ENCODE results near the gene CDH22.
A peak's percentile ranks its signal among the peaks of the same experiment; 100 is the strongest.

CDH22 gene

DNA sequence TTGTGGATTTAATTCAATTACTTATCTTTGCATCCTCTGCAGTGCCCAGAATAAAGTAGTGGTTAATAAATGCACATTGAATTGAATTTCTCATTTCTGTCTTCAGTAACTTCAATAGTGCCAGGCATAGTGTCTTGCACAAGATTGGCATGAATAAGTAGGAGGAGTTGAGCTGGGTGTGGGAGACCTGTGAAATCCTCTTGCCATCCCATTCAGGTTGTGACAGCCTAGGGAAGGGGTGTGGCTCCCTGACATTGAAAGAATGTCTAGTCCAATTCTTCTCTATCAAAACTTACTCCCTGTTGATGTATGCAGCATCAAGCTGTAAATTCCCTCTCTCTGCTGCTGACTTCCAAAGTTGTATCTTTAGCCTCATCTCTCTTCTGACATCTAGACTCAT is 73.2 kb downstream of the CDH22 start:
- DNase-seq, result no peak

DNA sequence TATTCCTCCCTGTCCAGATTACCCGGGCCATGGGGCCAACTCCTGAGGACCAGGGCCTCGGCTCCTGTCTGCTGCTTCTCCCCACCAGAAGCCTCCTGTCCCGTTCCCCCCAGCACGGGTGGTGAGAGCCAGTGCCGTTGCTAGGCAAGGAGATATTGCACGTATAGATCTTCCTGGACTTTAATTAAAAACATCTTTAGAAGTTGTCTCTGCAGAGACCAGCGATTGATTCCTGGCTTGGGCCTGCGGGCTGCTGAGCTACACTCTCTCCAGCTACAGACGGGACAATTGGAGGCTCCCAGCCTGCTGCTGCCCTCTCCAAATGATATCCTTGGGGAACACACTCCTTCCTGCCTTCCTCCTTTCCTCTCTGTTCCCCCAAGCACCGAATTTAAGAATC is 74.6 kb downstream of the CDH22 start:
- no peak for DNase-seq

DNA sequence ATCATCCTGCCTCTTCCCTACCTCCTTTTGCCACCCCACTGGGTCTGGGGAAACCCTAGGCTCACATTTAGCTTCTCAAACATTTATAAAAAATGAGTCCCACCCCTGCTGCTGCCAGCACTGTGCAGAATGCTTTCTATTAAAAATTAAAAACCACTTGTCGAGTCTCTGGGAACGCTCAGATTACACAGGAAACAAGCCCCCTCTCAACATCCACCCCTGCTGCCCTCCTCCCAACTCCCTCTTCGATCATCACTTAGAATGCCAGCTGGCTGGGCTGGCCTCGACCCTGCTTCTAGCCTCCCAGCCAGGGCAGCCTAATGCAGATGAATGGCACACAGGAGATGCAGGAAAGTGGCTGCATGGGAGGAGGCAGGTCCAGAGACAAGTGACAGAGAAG is 75.8 kb downstream of the CDH22 start:
- no peak for DNase-seq

DNA sequence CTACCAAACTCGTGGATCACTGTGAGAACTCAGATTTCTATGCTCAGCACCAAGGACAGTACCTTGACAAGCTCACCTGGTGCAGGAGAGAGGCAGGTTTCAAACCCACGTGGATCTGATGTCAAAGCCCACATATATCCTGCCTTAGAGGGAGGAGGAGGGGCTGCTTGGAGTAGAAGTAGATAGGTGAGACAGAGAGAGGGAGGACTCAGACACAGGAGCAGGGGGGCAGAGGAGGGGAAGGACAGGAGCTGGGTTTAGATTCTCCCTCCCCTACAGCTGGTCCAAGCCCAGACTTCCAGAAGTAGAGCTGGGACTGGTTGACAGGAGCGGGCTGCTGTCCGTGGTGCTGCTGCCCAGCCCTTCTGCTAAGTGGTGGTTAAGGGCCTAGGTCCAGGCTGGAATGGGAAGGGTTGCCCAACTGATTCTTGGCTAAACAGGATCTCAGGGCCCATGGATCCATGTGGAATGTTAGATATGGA is 77.5 kb downstream of the CDH22 start:
- DNase-seq, result peak in 1 of 2 donors; percentile 14

DNA sequence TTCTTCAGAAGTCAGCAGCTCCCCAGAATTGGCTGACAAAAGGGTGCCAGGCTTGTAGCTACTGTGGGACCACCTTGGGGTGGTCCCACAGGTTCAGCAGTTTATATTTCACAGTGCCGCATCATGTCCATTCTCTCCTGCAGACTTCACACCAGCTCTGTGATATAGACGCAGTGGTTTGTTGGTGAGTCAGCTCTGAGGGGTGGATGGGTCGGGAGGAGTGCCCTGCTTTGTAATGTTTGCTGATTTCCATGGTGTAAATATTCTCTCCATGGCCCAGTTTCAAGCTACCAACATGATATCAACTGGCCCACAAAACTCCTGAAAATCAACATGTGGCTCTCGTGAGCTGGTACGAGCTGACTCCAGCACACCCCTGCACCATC is 78.2 kb downstream of the CDH22 start:
- DNase-seq, result no peak

DNA sequence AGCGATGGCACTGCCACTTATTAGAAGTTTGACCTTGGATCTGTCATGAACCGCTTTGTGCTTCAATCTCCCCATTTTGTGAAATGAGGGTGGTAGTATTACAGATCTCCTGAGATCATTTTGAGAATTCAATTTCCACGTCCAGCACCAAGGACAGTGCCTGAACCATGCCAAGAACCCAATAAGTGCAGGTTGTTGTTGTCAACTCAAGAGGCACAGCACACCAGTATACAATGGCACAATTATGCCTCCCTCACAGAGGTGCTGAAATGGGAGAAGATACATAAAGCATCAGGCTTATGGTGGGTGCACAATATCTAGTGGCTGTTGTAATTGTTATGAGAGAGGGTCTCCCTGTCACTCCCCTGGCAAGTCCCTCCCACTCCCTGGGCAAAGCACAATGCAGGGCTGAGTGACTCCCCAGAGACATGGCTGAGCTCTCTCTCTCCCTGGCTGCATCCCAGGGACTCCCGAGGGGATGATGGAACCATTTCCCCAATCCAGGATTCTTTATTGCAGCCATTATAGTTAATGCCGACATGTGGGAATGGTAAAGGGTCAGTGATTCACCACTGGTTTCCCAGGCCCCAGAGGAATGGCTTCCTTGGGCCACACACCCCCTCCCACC is 78.7 kb downstream of the CDH22 start:
- DNase-seq, result no peak

DNA sequence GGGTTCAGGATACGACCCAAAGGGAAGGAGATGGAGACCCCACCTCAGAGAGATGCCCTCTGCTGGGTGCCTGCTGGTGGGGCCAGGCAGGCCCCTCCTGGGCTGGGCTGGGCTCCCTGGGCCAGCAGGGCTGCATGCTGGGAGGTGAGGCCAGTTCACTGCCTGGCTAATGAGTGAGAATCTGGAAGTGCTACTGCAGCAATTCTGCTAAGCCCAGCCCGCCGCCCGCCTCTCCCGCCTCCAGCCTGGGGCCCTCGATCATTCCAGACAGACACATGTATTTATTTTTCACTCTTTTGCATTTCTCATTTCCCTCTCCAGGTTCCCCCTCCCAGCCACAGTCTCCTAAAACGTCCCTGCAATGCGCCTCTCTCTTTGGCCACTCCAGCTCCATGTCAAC is 79.6 kb downstream of the CDH22 start:
- no peak for DNase-seq

DNA sequence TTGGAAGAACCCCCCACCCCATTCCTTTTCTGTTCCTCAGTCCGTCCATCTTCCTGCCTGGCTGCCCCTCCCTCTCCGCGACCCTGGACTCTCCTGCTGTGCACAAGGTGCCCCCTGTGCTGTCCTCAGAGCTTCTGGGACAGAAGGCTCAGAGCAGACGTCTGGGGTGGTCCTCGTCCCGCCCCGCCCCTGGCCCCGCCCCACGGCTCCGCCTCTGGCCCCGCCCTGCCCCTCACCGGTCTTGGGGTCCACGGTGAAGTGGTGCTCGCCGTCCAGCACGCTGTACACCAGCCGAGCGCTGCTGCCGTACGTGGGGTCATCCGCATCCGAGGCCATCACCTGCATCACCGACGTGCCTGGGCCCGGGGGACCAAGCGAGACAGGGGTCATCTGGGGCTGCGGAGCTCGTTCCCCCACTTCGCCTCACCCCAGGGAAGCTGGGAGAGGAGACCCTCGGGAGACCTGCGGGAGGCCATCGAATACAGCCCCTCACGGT is 81.0 kb downstream of the CDH22 start:
- no peak for DNase-seq

DNA sequence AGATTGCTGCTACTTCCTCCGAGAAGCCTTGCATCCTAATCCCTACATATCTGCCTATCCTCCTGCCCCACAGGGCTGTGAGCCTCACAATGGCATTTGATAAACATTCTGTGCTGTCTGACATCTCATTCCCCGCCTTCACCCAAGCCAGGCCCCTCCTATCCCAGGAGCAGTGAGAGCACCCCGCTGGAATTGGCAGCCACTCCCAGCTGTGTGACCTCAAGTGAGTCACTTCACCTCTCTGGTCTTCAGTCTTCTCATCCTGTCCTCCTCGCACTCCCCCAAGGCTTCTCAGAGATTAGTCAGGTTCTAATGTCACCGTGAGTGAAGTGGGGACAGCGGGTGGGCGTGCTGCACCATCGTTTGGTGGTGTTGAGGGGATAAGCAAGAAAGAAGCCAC is 81.7 kb downstream of the CDH22 start:
- DNase-seq, result no peak

DNA sequence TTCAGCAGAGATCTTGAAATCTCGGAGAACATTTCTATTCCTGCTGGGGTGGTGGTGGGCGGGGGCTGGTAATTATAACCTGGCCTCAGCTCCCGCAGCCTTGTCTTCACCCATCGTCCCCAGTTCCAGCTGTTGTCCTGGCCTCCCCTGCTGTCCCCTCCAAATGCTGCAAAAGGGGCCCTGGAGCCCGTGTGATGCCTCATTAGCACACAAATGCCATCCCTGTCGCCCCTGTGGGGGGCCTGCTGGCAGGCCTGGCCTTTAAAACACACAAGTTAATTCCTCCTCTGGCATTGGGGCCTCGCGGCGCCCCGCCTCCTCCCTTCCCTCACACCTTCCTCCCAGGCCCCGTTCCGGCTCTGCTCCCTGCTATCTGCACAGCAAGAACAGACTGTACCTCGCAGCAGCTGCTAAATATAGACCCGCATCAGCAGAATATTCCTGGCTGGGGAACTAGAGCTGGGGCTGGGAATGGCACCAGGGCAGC is 85.7 kb downstream of the CDH22 start:
- DNase-seq, result no peak

DNA sequence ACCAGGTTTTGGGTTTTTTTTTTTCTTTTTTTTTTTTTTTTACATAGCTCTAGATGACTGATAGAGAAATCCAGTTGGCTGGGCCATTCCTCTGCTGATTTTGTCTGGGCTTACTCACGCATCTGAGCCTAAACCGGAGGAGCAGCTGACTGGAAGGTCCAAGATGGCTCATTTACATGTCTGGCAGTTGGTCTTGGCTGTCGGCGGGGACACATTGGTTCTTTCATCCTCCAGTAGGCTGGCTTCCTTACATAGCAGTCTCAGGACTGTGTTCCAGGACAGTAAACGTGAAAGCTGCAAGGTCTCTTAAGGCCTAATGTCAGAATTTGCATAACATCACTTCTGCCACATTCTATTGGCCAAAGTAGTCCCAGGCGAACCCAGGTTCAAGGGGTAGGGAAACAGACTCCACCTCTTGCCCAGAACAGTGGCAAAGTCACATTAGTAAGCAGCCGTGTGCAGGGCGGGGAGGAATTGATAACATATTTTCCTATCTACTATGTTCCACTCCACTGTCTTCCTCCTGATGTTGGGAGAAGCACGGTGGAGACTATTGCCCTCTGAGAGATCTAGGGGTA is 87.0 kb downstream of the CDH22 start:
- no peak for DNase-seq

DNA sequence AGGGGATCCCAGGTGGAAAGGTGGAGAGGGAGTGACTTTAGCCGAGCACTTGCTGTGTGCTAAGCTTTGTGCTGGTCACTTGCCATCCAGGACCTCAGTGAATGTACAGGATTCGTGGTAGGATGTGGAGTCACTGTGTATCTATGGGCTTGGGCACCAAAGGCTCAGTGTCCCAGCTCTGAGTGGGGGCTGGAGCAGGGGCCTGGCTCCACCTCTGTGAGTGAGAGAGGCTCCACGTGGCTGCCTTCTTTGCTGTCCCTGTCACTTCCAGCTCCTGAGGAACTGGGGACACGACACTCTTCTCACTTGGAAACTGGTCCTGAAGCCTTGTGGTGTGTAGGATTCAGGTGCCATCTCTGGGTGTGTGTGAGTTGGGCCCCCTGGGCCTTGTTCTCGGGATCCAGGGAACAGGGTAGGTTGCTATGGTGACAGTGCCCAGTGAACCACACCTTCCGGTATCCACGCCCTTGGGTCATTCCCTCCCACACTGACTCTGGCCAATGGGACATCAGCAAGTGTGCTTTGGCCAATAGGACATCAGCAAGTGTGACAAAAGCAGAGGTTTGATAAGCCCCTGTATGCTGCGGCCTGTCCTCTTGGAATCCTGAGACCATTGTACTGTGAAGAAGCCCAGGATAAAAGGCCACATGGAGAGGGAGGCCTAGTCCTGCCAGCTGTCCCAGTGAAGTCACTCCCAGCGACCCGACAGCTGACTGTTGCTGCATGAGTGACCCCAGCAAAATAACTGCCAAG is 87.7 kb downstream of the CDH22 start:
- no peak for DNase-seq

DNA sequence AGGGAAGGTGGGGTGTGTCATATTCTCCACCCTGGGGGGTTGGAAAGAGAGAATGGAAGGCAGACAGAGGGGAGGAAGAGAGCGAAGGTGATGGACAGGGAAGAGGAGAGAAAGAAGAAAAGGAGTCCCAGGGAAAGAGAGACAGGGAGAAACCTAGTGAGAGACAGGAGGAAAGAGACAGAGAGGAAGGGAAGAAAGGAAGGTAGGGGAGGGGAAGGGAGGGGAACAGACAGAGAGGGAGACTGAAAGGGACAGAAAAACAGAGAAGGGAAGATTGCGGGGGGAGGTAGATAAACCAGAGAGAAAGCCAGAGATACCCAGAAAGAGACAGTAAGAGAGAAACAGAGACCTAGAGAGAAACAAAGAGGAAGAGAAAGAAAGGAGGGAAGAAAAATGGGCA is 88.4 kb downstream of the CDH22 start:
- no peak for DNase-seq

DNA sequence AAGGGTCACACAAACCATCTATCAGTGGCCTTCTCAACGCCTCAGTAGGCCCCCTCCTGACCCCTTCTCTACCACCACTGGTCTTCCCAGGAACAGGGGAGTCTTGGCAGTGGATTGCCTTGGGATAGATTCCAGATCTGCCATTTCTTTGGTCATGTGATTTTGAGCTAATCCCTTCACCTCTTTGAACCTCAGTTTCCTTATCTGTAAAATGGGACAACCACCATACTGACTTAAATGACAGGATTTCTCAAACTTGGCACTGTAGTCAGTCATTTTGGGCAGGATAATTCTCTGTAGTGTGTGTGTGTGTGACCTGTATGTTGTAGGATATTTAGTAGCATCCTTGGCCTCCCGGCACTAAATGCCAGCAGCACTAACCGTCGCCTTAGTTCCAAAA is 89.1 kb downstream of the CDH22 start:
- no peak for DNase-seq

DNA sequence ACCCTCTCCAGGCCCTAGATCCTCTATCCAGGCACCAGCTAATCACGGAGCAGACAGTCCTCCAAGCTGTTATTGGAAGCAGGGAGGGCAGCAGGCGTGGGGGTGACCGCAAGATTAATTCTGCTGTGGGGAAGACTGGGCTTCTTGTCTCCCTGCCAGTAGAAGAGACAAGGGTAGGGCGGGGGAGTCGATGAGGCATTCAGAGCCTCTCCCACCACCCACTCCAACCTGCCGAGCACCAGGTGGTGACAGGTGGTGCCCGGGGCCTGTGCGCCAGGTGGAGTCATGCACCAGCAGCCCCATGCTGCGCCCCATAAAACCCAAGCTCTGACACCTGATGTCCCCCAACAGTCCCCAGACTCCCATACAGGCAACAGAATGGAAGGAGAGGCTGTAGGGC is 89.6 kb downstream of the CDH22 start:
- DNase-seq, result no peak

DNA sequence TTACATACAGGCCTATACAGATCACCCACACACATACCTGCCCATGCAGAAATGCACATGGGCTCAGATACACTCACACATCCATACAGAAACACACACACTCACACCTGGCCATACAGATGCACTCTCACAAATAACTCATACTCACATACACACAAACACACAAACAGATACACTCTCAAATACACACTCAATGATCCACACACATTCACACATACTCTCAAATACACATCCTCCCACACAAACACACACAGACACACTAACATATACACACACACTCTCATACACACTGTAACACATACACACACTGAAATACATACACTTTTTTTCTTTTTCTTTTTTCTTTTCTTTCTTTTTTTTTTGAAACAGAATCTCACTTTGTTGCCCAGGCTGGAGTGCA is 90.7 kb downstream of the CDH22 start:
- no peak for DNase-seq

DNA sequence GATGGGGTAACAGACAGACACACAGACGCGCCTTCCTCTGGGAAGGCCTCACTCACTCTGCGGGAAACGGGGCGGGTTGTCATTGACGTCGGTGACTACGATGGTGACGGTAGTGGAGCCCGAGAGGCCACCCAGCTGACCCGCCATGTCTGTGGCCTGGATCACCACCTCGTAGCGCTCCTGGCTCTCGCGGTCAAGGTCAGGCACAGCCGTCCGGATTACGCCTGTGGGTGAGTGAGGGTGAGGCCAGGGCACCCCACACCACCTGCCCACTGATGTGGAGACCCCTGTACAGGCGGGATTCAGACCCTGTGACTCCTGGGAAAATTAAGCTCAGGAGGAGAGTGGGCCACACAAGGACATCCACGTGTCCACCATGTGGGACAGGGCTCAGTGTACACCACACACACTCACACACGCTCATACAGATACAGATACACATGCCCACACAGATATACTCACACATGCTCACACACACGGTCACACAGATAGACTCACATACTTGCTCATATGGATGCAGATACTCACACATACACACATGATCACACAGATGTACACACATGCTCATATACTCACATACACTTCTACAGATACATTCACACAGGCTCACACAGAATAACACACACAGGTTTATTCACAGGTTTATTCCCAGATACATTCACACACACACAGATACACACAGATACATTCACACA is 91.4 kb downstream of the CDH22 start:
- no peak for DNase-seq

DNA sequence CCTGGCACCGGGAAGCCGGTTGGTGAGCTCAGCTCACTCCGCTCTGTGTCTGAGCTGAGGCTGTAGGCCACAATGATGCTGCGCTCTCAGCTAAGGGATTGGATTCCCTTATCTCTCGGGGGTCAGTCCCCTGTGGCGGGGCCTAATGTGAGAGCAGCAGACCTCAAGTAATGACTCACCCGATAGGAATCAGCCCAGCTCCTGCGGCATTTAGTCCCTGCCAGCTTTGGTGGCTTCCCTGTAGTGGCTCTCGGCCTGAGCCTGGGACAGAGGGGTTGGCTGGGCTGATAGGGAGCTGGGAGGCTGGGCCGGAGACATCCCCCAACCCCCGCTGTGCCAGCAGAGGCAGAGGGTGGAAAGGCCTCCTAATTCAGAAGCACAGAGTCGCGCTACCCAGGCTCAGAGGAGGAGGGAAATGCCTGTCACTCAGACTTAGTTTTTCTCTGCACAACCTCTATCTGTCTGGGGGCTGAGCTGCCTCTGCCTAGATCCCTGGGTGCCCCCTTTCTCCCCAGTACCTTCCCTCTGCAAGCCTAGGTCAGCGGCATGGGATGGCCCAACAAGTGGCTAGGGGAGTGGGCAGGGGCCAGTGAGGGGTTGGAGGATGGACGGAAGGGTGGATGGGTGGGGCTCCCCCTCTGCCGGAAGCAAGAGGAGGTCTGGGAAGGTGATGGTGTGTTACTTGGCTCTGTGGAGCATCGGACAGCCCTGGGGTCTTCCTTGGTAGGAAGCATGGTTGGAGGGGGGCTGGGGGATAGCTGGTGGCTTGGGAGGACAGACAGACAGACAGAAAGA is 92.2 kb downstream of the CDH22 start:
- DNase-seq, result no peak

DNA sequence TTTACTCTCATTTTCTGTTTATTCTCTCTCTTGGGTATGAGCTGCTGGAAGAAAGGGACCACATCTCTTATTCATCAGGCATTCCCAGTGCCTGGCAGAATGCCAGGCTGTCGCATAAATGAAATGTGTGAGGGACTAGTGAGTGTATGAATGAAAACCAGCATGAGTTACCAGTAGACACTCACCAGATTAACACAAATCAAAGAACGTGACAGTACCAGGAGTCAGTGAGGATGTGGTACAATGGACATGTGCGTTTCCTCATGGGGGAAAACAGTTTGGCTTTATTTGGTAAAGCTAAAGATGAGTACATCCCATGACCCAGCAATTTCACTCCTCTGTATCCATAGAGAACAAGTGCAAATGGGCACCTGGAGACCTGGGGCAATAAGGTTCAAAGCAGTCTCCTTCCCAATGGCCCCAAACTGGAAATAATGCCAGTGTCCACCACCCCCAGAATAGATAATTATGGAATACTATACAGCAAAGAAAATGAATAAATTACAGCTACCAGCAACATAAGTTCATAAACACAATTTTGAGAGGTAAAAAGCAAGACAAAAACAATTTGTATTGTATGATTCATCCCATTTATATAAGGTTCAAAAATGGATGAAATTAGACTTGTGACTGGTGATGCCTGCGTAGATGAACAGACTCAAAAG is 93.3 kb downstream of the CDH22 start:
- DNase-seq, result no peak

DNA sequence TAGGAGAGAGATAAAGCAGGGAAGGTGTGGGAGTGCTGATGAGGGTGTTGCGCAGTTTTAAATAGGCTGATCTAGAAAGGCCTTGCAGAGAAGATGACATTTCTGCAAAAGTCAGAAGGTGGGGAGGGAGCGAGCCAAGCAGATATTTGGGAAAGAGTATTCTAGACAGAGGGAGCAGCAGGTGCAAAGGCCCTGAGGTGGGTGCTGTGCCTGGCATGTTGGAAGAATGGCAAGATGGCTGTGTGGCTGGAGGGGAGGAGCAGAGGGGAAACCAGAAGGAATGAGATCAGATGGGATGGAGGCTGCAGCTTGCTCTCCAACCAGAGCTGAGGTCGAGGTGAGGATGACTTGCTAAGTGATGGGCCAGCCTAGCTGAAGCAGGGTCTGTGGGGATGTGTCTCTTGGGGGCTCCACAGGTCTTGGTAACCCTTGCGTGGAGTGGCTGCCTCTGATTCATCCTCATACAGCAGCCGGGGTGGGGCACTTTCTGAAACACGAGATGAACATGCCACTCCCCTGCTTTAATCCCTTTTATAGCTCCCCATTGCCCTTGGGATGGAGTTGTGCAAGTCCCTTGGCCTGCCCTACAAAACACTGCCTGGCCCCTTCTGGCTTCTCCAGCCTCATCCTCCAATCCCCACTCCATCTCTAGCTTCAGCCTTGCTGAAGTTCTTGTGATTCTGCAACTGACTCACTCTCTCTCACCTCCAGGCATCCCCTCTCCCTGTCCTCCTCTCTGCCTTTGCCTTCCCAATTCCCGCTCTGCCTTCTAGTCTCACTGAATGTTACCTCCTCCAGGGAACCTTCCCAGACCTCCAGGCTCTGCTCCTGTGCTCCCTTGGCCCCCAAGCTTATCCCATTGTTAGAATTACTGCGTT is 94.1 kb downstream of the CDH22 start:
- no peak for DNase-seq

DNA sequence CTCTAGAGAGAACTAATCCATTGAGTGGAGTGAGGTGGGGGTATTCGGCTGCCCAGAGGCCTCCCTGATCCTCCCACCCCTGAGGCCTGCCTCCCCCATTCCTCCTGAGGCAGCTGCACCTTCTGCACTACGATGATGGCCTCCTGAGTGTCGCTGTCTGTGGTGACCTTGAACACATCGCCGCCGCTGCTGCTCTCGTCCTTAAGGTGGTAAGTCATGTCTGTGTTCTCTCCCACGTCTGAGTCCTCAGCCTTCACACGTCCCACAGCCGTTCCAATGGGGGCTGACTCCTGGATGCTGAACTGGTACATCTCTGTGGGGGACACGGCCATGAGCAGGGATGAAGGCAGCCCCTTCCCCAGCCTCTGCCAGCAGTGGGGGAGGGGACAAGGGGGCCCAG is 95.4 kb downstream of the CDH22 start:
- DNase-seq, result no peak

Data from inflammatory macrophage treated with lipopolysaccharide for 1 hour (primary cell).